GM13976 (cell line): Measurements from ENCODE around the gene DPH7.

ENCODE experiments used
- DNase-seq: peaks from one replicate; pipeline ENCODE4 v3.0.0; 2012; ENCODE audit warnings: low spot score
- in situ Hi-C: fragments of 300-500 bp; cut with MboI; formaldehyde crosslinking; loops from one replicate; pipeline ENCODE4 v1.12.0; 2022; ENCODE audit warnings: low sequenced_read_pairs, mixed read lengths, inconsistent platforms; ENCODE audit not compliant: unreplicated experiment
- TF ChIP-seq, protein P1 (sequence below): IDR thresholded peaks from 2 replicates; pipeline ENCODE4 v1.5.1; 2012; ENCODE audit warnings: borderline replicate concordance, mild to moderate bottlenecking; ENCODE audit not compliant: insufficient read depth; ENCODE audit errors: extremely low read depth, missing control alignments, control extremely low read depth

DPH7 gene

DNA sequence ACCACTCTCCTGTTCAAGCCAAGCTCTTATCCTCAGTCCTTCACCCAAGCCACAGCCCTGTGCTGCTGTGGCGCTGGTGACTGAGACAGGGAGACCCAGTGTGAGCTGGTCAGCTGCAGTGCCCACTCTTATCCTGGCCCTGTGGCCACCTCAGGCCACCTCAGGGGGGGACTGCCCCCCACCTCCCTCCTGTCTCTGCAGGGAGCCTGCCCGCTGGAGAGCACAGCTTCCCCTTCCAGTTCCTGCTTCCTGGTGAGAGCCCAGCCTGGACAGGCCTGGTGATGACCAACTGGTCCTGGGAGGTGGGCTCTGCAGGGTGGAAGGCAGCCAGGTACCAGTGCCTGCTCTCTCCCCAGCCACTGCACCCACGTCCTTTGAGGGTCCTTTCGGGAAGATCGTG lies 34.5 kb upstream of the DPH7 start:
- in situ Hi-C loops = no loop called here
- TF ChIP-seq, protein P1, sequence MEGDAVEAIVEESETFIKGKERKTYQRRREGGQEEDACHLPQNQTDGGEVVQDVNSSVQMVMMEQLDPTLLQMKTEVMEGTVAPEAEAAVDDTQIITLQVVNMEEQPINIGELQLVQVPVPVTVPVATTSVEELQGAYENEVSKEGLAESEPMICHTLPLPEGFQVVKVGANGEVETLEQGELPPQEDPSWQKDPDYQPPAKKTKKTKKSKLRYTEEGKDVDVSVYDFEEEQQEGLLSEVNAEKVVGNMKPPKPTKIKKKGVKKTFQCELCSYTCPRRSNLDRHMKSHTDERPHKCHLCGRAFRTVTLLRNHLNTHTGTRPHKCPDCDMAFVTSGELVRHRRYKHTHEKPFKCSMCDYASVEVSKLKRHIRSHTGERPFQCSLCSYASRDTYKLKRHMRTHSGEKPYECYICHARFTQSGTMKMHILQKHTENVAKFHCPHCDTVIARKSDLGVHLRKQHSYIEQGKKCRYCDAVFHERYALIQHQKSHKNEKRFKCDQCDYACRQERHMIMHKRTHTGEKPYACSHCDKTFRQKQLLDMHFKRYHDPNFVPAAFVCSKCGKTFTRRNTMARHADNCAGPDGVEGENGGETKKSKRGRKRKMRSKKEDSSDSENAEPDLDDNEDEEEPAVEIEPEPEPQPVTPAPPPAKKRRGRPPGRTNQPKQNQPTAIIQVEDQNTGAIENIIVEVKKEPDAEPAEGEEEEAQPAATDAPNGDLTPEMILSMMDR = no peak
- DNase-seq = no peak

GRCh38 chr9:137612741-137613142 lies 34.0 kb upstream of the DPH7 start:
- in situ Hi-C loops = no loop called here
- TF ChIP-seq, protein P1 = no peak
- DNase-seq = no peak

DNA sequence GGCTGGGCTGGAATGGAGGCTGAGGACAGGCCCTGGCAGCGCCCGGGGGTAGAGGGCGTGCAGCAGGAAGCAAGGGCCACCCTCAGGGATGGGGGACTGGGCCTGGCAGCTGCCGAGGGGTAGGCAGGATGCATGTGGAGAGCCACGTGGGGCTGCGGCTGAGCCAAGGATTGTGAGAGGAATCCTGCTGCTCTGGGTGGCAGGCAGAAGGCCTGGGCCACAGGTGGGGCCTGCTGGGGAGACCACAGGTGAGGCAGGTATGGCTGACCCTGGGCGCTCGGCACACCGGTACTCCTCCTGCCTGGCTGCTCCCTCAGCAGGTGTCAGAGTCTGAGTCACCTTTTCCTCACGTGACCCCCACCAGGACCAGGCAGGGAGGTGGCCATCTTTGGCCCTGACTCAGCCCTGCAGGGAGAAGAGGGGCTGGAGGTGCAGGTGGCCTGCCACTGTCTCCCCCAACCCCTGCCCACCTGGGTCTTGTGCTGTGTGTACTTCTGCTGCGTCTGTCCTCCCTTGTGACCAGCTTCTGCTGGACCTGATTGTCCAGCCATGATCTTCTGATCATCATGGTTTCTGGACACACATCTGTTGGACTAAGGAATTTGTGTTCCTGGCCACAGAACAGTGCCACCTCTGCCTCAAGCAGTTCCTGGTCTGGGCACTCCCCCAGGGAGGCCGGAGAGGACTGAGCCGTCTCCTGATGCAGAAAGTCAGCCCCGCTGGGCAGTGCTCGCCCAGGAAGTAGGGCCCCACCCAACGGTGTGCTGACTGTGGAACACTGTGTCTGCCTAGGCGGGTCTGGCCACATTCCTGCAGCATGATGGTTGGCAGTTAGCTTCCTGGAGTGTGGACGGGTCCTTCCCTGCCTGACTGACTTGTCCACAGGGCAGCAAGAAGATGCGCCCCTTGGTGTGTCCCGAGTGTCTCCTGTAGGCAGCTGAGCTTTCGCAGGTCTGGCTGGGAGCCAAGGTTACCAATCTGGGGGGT lies 33.2 kb upstream of the DPH7 start:
- DNase-seq = no peak
- TF ChIP-seq, protein P1 = no peak
- in situ Hi-C loops = no loop called here

DNA sequence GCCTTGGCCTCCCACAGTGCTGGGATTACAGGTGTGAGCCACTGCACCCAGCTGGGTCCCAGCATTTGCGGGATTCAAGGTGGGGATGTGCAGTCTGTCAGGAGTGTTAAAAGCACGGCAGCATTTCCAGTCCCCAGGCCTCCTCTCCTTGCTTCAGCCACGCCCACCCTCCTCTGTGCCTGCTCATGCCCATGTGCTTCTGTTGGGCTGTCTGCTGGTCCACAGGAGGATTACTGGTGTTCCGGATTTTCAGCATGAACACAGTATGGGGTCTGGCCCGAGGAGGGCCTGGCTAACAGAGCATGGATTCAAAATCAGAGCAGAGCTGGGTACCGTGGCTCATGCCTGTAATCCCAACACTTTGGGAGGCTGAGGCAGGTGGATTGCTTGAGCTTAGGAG lies 32.2 kb upstream of the DPH7 start:
- no peak for DNase-seq
- TF ChIP-seq, protein P1 = no peak
- in situ Hi-C loops = no loop called here

DNA sequence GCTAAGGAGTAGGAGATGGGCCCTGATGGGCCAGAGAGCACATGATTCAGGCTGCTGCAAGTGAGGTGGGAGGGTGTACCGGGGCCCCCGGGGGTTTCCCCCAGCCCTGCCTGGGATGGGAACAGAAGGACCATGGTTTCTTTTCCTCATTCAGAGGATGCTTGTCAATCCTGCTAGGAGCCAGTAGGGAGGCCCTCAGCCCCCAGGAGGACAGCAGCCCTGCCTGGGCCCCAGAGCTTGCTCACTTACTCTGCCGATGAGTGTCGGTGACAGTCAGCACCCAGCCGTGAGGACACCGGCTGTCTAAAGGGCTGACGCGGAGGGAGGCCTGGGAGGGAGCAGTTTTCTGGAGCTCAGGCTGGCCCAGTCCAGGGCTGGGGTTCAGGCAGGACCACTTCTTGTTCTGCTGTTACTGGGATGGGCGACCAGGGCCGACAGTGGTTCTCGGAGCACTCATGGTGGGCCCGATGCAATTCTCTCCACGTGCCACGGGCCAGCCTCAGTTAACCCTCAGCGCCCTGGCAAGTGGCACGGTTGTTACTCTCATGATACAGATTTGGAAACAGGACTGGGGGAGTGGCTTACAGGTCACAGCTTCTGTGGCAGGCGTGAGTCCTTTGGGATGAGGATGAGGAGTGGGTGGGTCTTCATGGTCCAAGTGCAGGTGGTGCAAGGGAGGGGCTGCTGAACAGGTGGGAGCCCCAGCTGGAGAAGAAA lies 28.6 kb upstream of the DPH7 start:
- DNase-seq = no peak
- TF ChIP-seq, protein P1 = no peak
- in situ Hi-C loops = no loop called here

- DNase-seq = no peak
- in situ Hi-C loops = no loop called here
- TF ChIP-seq, protein P1 = no peak
Measured at GRCh38 chr9:137606734-137607138, 28.0 kb upstream of the DPH7 start.
